Transverse colon (tissue), 4 donors: Measurements from ENCODE around the gene ALDH3B1. TPM values are rescaled to one million over a fixed set of nuclear protein-coding genes. Genes with fewer than 3 reads are reported as not detected.
A peak's percentile ranks its signal among the peaks of the same experiment; 100 is the strongest.

Experiments used
- DNase-seq: peaks from one replicate; pipeline ENCODE4 v3.0.0-alpha.2; 2019
- H3K27ac ChIP-seq, 4 donors: fragments of 200-600 bp; sonication (generic); 2 replicates each; pipeline ENCODE4 v1.5.1; 2016 to 2018; ENCODE audit warnings: inconsistent platforms in 4 of 4
- H3K27me3 ChIP-seq: fragments of 200-600 bp; sonication (generic); 2 replicates; pipeline ENCODE4 v1.5.1; 2017; ENCODE audit warnings: inconsistent platforms
- H3K36me3 ChIP-seq, 4 donors: fragments of 200-600 bp; sonication (generic); 2 replicates each; pipeline ENCODE4 v1.5.1; 2017 to 2019; ENCODE audit warnings: inconsistent platforms in 4 of 4
- H3K4me1 ChIP-seq, 4 donors: fragments of 200-600 bp; sonication (generic); 2 replicates each; pipeline ENCODE4 v1.5.1; 2017 to 2020; ENCODE audit warnings: inconsistent platforms in 4 of 4
- H3K4me3 ChIP-seq, 4 donors: fragments of 200-600 bp; sonication (generic); 1 replicate in 1 of 4; 2 replicates in 3 of 4; pipeline versions ENCODE4 v1.5.1 to v1.6.1; 2017 to 2019; ENCODE audit warnings: inconsistent platforms in 4 of 4
- H3K9me3 ChIP-seq, 2 donors: fragments of 200-600 bp; sonication (generic); 2 replicates each; pipeline ENCODE4 v1.5.1; 2017 to 2019; ENCODE audit warnings: inconsistent platforms in 2 of 2
- EP300 ChIP-seq: sonication (generic); formaldehyde crosslinking; IDR thresholded peaks from one replicate; pipeline ENCODE4 v1.6.1; 2017; ENCODE audit warnings: antibody characterized with exemption, low read depth
- POLR2A ChIP-seq: fragments of 450-650 bp; IDR thresholded peaks from one replicate; pipeline ENCODE4 v1.6.1; 2016; ENCODE audit warnings: antibody characterized with exemption, mild to moderate bottlenecking, moderate library complexity
- POLR2AphosphoS5 ChIP-seq, 3 donors: sonication (generic); formaldehyde crosslinking; IDR thresholded peaks; one replicate each; pipeline ENCODE4 v1.6.1; 2016; ENCODE audit warnings: antibody characterized with exemption in 3 of 3
- WGBS, 2 donors: methylation state at CpG; one replicate each; pipeline ENCODE4 v1.1.5; 2018; ENCODE audit warnings: low coverage in 1 of 2; 5-methylcytosine and 5-hydroxymethylcytosine counted together
- in situ Hi-C, 4 donors: fragments of 200-750 bp; cut with MboI; loops; one replicate each; pipeline versions ENCODE4 v1.15.0 to v1.15.1; 2017; ENCODE audit warnings: low sequenced_read_pairs in 3 of 4, low pct_ligation_motif_present in 1 of 4, low pct_unique_long_range_greater_than_20kb in 1 of 4
- intact Hi-C: fragments of 100-400 bp; cut with DNase I; formaldehyde crosslinking; loops from one replicate; pipeline ENCODE4 v1.15.1; 2023; ENCODE audit warnings: low total_unique reads
- total RNA-seq, 4 donors: library from RNA; depleted of rRNA; stranded (reverse); fragments of >200 nt; gene quantifications; one replicate each; pipeline ENCODE4 v1.1.0, GENCODE V29; 2016
- TF ChIP-seq, protein P1 (sequence below), 5 experiments: fragments of 200-600 bp in 3 of 5; fragments of 450-650 bp in 2 of 5; sonication (generic) in 3 of 5; IDR thresholded peaks; 1 replicate in 2 of 5; 2 replicates in 3 of 5; pipeline ENCODE4 v1.5.1; 2016 to 2017; ENCODE audit warnings: antibody characterized with exemption in 5 of 5, inconsistent platforms in 3 of 5, mild to moderate bottlenecking in 2 of 5, moderate library complexity in 1 of 5

ALDH3B1 gene
- total RNA-seq, 4 donors from 2014 or later = 12.1 to 14.9 (median 13.5) TPM

DNA sequence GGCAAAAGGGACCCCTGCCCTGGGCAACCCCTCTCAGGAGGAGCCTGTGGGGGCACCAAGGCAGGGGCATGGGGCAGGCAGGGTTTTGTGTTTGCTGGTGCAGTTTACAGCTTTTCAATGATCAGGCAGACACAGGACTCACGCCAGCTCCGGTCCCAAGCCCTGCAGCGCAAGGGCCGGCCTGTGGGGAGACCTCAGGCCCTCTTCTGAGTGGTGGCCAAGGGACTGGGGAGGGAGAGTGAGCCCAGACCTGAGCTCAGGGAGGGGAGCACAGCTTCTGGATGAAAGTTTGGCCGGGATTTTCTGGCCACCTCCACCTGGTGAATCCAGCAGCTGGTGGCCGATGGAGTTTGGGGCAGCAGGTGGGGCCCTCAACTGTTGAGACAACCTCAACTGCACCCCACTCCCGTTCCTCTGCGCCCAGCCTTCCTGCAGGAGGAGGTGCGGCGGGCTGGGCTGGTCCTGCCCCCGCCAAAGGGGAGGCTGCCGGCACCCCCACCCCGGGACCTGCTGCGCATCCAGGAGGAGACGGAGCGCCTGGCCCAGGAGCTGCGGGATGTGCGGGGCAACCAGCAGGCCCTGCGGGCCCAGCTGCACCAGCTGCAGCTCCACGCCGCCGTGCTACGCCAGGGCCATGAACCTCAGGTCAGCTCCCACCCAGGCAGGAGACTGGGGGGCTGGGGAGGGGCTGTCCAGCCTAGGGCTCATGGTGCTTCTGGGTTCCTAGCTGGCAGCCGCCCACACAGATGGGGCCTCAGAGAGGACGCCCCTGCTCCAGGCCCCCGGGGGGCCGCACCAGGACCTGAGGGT lies 32.3 kb downstream of the ALDH3B1 start:
- Histone ChIP-seq H3K9me3 (no peaks in the 10 kb centered on the region), H3K36me3 (peaks cover 0 to 10% (median 2%) of the 10 kb centered on the region in 4 donors), H3K27me3 (no peaks in the 10 kb centered on the region), H3K27ac (peak overlapping the region in 3 of 4 donors; percentile 23 to 90 (median 86)), H3K4me3 (no peak overlapping the region), H3K4me1 (peaks cover 17 to 37% (median 33%) of the 10 kb centered on the region in 4 donors)
- no peak for DNase-seq
- no peak for TF ChIP-seq POLR2A
- no peak for TF ChIP-seq EP300
- TF ChIP-seq POLR2AphosphoS5 (IDR thresholded peaks at IDR 0.05) = no peak
- TF ChIP-seq, protein P1, sequence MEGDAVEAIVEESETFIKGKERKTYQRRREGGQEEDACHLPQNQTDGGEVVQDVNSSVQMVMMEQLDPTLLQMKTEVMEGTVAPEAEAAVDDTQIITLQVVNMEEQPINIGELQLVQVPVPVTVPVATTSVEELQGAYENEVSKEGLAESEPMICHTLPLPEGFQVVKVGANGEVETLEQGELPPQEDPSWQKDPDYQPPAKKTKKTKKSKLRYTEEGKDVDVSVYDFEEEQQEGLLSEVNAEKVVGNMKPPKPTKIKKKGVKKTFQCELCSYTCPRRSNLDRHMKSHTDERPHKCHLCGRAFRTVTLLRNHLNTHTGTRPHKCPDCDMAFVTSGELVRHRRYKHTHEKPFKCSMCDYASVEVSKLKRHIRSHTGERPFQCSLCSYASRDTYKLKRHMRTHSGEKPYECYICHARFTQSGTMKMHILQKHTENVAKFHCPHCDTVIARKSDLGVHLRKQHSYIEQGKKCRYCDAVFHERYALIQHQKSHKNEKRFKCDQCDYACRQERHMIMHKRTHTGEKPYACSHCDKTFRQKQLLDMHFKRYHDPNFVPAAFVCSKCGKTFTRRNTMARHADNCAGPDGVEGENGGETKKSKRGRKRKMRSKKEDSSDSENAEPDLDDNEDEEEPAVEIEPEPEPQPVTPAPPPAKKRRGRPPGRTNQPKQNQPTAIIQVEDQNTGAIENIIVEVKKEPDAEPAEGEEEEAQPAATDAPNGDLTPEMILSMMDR (IDR thresholded peaks at IDR 0.05) = no peak
- intact Hi-C loops = no loop called here
- in situ Hi-C loops = no loop called here
- WGBS, 2 donors = 84% methylated on average over 13 of the region's 27 CpGs; no CpG with 5 or more reads in 1 of the 2 donors

DNA sequence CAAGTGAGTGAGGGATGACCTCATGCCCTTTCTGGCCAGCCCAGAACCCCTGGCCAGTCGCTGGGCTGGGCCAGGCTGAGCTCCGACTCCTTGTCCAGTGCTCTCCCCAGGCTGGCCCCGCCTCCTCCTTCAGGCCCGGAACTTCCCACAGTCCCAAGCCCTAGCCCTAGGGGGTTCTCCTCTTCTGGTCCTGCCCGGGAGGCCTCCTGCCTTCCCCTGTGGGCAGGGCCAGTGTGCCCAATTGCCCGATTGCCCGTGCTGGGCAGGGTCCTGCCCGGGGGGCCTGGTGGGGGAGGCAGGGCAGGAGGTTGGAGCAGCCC lies 32.9 kb downstream of the ALDH3B1 start:
- WGBS, 2 donors = no CpG with 5 or more reads among the region's 8 CpGs
- Histone ChIP-seq H3K4me3 (no peak overlapping the region), H3K27ac (peak overlapping the region in 3 of 4 donors; percentile 11 to 46 (median 23)), H3K9me3 (no peaks in the 10 kb centered on the region), H3K27me3 (no peaks in the 10 kb centered on the region), H3K4me1 (peaks cover 16 to 31% (median 28%) of the 10 kb centered on the region in 4 donors), H3K36me3 (peaks cover 0 to 15% (median 3%) of the 10 kb centered on the region in 4 donors)
- DNase-seq = no peak
- in situ Hi-C loops (no loop called here), intact Hi-C loops (no loop called here)
- no peak for TF ChIP-seq POLR2AphosphoS5 (IDR thresholded peaks at IDR 0.05)
- TF ChIP-seq, protein P1 (IDR thresholded peaks at IDR 0.05) = no peak
- TF ChIP-seq EP300 = no peak
- TF ChIP-seq POLR2A = no peak

DNA sequence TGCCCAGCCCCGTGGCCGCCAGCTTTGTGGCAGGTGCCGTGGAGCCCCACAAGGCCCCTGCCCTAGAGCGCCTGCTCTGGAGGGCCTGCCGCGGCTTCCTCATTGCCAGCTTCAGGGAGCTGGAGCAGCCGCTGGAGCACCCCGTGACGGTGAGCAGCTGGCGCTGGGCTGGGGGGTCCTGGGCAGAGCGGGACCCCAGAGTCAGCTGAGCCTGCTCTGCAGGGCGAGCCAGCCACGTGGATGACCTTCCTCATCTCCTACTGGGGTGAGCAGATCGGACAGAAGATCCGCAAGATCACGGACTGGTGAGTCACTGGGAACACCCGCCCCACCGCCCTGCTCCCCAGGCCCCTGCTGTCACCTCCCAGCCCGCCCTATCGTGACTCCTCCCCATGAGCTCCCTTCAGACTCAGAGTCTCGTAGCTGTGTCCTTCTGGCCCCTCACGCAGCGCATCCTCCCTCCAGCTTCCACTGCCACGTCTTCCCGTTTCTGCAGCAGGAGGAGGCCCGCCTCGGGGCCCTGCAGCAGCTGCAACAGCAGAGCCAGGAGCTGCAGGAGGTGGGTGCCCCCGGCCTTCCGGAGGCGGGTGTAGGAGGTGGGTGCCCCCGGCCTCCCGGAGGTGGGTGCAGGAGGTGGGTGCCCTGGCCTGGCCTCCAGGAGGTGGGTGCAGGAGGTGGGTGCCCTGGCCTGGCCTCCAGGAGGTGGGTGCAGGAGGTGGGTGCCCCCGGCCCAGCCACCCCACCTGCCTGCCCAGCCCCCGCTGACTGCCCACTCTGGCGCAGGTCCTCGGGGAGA lies 33.4 kb downstream of the ALDH3B1 start:
- no peak for DNase-seq
- H3K4me1 ChIP-seq = peaks cover 10 to 26% (median 23%) of the 10 kb centered on the region in 4 donors
- intact Hi-C loops = no loop called here
- in situ Hi-C loops = no loop called here
- H3K9me3 ChIP-seq = no peaks in the 10 kb centered on the region
- H3K36me3 ChIP-seq = peaks cover 0 to 18% (median 6%) of the 10 kb centered on the region in 4 donors
- WGBS, 2 donors = 88% methylated on average over 24 of the region's 36 CpGs; no CpG with 5 or more reads in 1 of the 2 donors
- no peaks in the 10 kb centered on the region for H3K27me3 ChIP-seq
- TF ChIP-seq, protein P1 (IDR thresholded peaks at IDR 0.05) = no peak
- TF ChIP-seq EP300 (no peak), POLR2A (no peak), POLR2AphosphoS5 (IDR thresholded peaks at IDR 0.05) (no peak)
- H3K4me3 ChIP-seq = no peak overlapping the region
- H3K27ac ChIP-seq = peak overlapping the region in 3 of 4 donors; percentile 11 to 46 (median 23)

DNA sequence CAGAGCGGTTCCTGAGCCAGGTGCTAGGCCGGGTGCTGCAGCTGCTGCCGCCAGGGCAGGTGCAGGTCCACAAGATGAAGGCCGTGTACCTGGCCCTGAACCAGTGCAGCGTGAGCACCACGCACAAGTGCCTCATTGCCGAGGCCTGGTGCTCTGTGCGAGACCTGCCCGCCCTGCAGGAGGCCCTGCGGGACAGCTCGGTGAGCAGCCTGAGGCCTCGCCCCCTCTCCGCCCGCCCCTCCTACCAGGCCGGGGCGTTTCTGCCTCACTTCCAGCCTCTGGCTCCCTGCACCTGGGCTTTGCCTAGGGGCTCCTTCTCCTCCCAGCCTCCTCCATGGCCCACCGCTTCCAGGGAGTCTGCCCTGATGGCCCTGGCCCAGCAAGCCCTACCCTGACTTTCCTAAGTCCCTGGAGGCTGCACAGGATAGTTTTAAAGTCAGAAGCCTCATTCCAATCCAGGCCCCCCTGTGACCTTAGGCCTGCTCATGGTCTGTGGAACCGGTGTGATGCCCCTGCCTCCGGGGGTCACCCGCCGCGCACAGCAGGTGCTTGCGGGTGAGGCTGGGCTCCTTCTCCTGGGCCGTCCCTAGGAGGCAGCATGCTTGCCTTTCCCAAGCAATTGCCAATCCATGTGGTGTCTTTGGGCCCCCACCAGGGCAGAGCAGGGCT lies 34.2 kb downstream of the ALDH3B1 start:
- H3K4me3 ChIP-seq = no peak overlapping the region
- intact Hi-C loops (no loop called here), in situ Hi-C loops (no loop called here)
- H3K36me3 ChIP-seq = peaks cover 0 to 23% (median 10%) of the 10 kb centered on the region in 4 donors
- no peak for TF ChIP-seq POLR2AphosphoS5 (IDR thresholded peaks at IDR 0.05)
- TF ChIP-seq EP300 = no peak
- TF ChIP-seq, protein P1 (IDR thresholded peaks at IDR 0.05) = no peak
- no peak for TF ChIP-seq POLR2A
- DNase-seq = no peak
- 81% methylated on average over 23 of the region's 24 CpGs; no CpG with 5 or more reads in 1 of the 2 donors for WGBS, 2 donors
- no peaks in the 10 kb centered on the region for H3K9me3 ChIP-seq
- peaks cover 10 to 21% (median 20%) of the 10 kb centered on the region in 4 donors for H3K4me1 ChIP-seq
- H3K27me3 ChIP-seq = no peaks in the 10 kb centered on the region
- H3K27ac ChIP-seq = no peak overlapping the region
